K562 (cell line): ENCODE measurements around the gene CCDC34. TPM values are rescaled to one million over a fixed set of nuclear protein-coding genes. Genes with fewer than 3 reads are reported as not detected.

Experiments
- ATAC-seq: fragments of 200-7000 bp; cut with Tn5 transposase; 3 replicates; pipeline ENCODE4 v1.9.1; 2020; ENCODE audit warnings: moderate library complexity
- BruUV-seq: library from RNA; stranded (reverse); fragments of 400-500 nt; replicated peaks from 2 replicates; lab custom pipeline; 2021; lab: Mats Ljungman, UMichigan
- CTCF ChIA-PET: fragments of 300-600 bp; formaldehyde crosslinking; extraction: SDS; loops from one replicate; lab custom pipeline; 2021; ENCODE audit warnings: low intra/inter-chr PET ratio; lab: Yijun Ruan, JAX
- POLR2A ChIA-PET: fragments of 300-600, 350-650 bp; sonication (Branson Sonifier 250); formaldehyde crosslinking; extraction: SDS; loops from one replicate; lab custom pipeline; 2021; ENCODE audit warnings: antibody characterized with exemption, inconsistent platforms; lab: Yijun Ruan, JAX
- DNase-seq, 4 experiments: peaks; one replicate each; pipeline versions ENCODE4 v3.0.0 to v3.0.0-alpha.2; 2011 to 2018; ENCODE audit warnings: low spot score in 3 of 4, mixed read lengths in 3 of 4; ENCODE audit errors: extremely low read depth in 1 of 4
- FAIRE-seq: peaks from 2 replicates; lab custom pipeline; 2011; peaks lifted over from hg19 to GRCh38; lab: Jason Lieb, UNC
- H2AFZ ChIP-seq: 2 replicates; pipeline ENCODE4 v1.6.0; 2011; ENCODE audit warnings: low read depth, low read length, control low read depth, inconsistent platforms
- H3K27ac ChIP-seq: fragments of 200-600 bp; 3 replicates; pipeline ENCODE4 v1.8.0; 2011; ENCODE audit warnings: low read depth, mild to moderate bottlenecking, control low read depth, inconsistent platforms, low read length, moderate library complexity, mixed read lengths; ENCODE audit errors: extremely low read depth
- H3K27me3 ChIP-seq, 2 experiments: fragments of 300-600 bp in 1 of 2; 2 replicates in 1 of 2; 3 replicates in 1 of 2; pipeline versions ENCODE4 v1.6.0 to v1.8.0; 2011; ENCODE audit warnings: inconsistent platforms in 2 of 2, low read length in 2 of 2, mild to moderate bottlenecking in 1 of 2, mixed read lengths in 1 of 2, moderate library complexity in 1 of 2; ENCODE audit not compliant: control insufficient read depth in 2 of 2, insufficient read depth in 2 of 2
- H3K36me3 ChIP-seq: fragments of 300-600 bp; 3 replicates; pipeline ENCODE4 v1.8.0; 2011; ENCODE audit warnings: mild to moderate bottlenecking, low read length, inconsistent platforms; ENCODE audit not compliant: control insufficient read depth, insufficient read depth
- H3K4me1 ChIP-seq, 2 experiments: fragments of 200-600 bp in 1 of 2; replicated peaks in 1 of 2; 2 replicates in 1 of 2; 3 replicates in 1 of 2; pipeline versions ENCODE4 v1.5.1 to v1.8.0; 2011; ENCODE audit warnings: inconsistent platforms in 2 of 2, low read length in 2 of 2, mild to moderate bottlenecking in 1 of 2, mixed read lengths in 1 of 2, moderate library complexity in 1 of 2; ENCODE audit not compliant: control insufficient read depth in 2 of 2, insufficient read depth in 2 of 2
- H3K4me2 ChIP-seq: 2 replicates; pipeline ENCODE4 v1.6.1; 2011; ENCODE audit warnings: low read length, control low read depth, inconsistent platforms, mixed read lengths; ENCODE audit not compliant: insufficient read depth
- H3K4me3 ChIP-seq: fragments of 200-600 bp; sonication (generic), shearing (Covaris generic); 2 replicates; pipeline ENCODE4 v1.5.1; 2016; ENCODE audit warnings: control low read depth, inconsistent platforms
- H3K79me2 ChIP-seq: fragments of 200-600 bp; 3 replicates; pipeline ENCODE4 v1.8.0; 2011; ENCODE audit warnings: low read length, inconsistent platforms; ENCODE audit not compliant: control insufficient read depth, insufficient read depth
- H3K9ac ChIP-seq, 2 experiments: 2 replicates each; pipeline versions ENCODE4 v1.6.0 to v1.6.1; 2011; ENCODE audit warnings: low read depth in 2 of 2, low read length in 2 of 2, control low read depth in 1 of 2, inconsistent platforms in 1 of 2, mild to moderate bottlenecking in 1 of 2, mixed read lengths in 1 of 2; ENCODE audit not compliant: insufficient read depth in 1 of 2
- H3K9me1 ChIP-seq: one replicate; pipeline ENCODE4 v1.6.0; 2011; ENCODE audit warnings: inconsistent platforms, mild to moderate bottlenecking, low read length, moderate library complexity; ENCODE audit not compliant: control insufficient read depth, insufficient read depth
- H3K9me3 ChIP-seq: replicated peaks from 2 replicates; pipeline ENCODE4 v1.5.1; 2011; ENCODE audit warnings: low read depth, low read length, inconsistent platforms; ENCODE audit not compliant: control insufficient read depth, insufficient read depth
- H4K20me1 ChIP-seq: replicated peaks from 2 replicates; pipeline ENCODE4 v1.6.1; 2011; ENCODE audit warnings: low read length, inconsistent platforms, mixed read lengths; ENCODE audit not compliant: control insufficient read depth, insufficient read depth
- FOXK1 ChIP-seq: sonication (generic); formaldehyde crosslinking; IDR thresholded peaks from 2 replicates; pipeline ENCODE4 v1.8.0; 2022; ENCODE audit warnings: missing genetic modification reagents, mild to moderate bottlenecking, borderline replicate concordance
- HDAC6 ChIP-seq: IDR thresholded peaks from 2 replicates; pipeline ENCODE4 v1.6.1; 2012; ENCODE audit warnings: low read depth, mild to moderate bottlenecking, control low read depth, inconsistent platforms, low read length, moderate library complexity
- IRF2 ChIP-seq: sonication (generic); formaldehyde crosslinking; IDR thresholded peaks from 2 replicates; pipeline ENCODE4 v1.8.1; 2022; ENCODE audit warnings: mild to moderate bottlenecking, missing genetic modification reagents
- PHF21A ChIP-seq: fragments of 450-650 bp; IDR thresholded peaks from 2 replicates; pipeline ENCODE4 v1.6.1; 2017; ENCODE audit warnings: low read depth, borderline replicate concordance
- ZC3H8 ChIP-seq: fragments of 450-650 bp; IDR thresholded peaks from 2 replicates; pipeline ENCODE4 v1.6.1; 2017
- ZNF75A ChIP-seq: fragments of 450-650 bp; formaldehyde crosslinking; IDR thresholded peaks from 2 replicates; pipeline ENCODE4 v1.4.0; 2020; ENCODE audit warnings: mild to moderate bottlenecking
- WGBS: fragments of 100-300 bp; shearing (Covaris generic); methylation state at CpG from one replicate; pipeline ENCODE4 v1.1.6; 2016; ENCODE audit warnings: low coverage, mixed read lengths; ENCODE audit not compliant: insufficient coverage; ENCODE audit errors: missing lambda C conversion rate; 5-methylcytosine and 5-hydroxymethylcytosine counted together
- in situ Hi-C: fragments of 300-500 bp; cut with MboI; formaldehyde crosslinking; loops from 4 replicates; pipeline ENCODE4 v1.15.0; 2018; ENCODE audit warnings: inconsistent platforms, mixed read lengths
- intact Hi-C: fragments of 100-400 bp; cut with micrococcal nuclease; formaldehyde crosslinking; loops from 2 replicates; pipeline ENCODE4 v1.14.2; 2022
- polyA plus RNA-seq, 8 experiments: library from polyadenylated mRNA; depleted of rRNA in 4 of 8; stranded (reverse) in 5 of 8; unstranded in 3 of 8; fragments of >200 nt; fragmentation: Nextera tagmentation in 2 of 8; fragmentation: Illumina TruSeq in 1 of 8; extraction: Ambion mirVana in 2 of 8; extraction: Trizol in 1 of 8; gene quantifications; 2 replicates each; pipeline versions ENCODE4 v1.2.1 to v1.2.3, GENCODE V29; 2011 to 2014; ENCODE audit warnings: inconsistent platforms in 1 of 8, missing spikeins in 1 of 8
- total RNA-seq, 7 experiments: library from RNA; depleted of rRNA in 6 of 7; stranded (reverse); fragments of >200 nt in 6 of 7; fragmentation: Illumina TruSeq in 2 of 7; extraction: Trizol in 2 of 7; gene quantifications; 2 replicates each; pipeline versions ENCODE4 v1.2.1 to v1.2.3, GENCODE V29; 2011 to 2021; ENCODE audit warnings: low replicate concordance in 1 of 7
- TF ChIP-seq, protein P1 (sequence below), 2 experiments: fragments of 150-350 bp in 1 of 2; IDR thresholded peaks; 2 replicates each; pipeline ENCODE4 v1.6.1; 2012 to 2016; ENCODE audit warnings: low read depth in 2 of 2, low read length in 2 of 2, mild to moderate bottlenecking in 1 of 2, moderate library complexity in 1 of 2
- TF ChIP-seq, protein P2 (sequence below): sonication (generic); formaldehyde crosslinking; IDR thresholded peaks from 2 replicates; pipeline ENCODE4 v1.8.0; 2023; ENCODE audit warnings: mild to moderate bottlenecking, missing genetic modification reagents

The CCDC34 gene
- total and polyA plus RNA-seq, 9 of the 15 experiments (the other 6 are each of a cell fraction or from before 2014, with no cell fraction given): 6.2 to 42.0 (median 15.7) TPM

DNA sequence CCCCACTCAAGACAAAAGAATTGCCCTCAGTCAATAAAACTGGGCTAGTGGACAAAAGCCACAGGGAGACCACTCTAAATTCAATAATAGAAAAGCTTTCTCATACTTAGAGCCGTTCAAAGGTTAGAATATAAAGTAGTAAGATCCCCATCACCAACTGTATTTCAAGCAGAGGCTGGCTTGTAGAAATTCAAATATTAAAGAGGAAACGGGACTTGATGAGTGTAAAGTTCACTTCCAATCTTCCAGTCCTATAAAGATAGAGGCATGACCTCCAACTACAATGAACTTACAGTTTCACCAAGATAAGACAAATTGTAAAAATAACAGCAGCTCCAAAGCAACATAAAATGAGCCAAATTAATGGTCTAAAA lies 70.4 kb downstream of the CCDC34 start:
- FAIRE-seq: no peak
- Histone ChIP-seq H3K27ac (no peak overlapping the region), H3K4me2 (no peak overlapping the region), H2AFZ (no peak overlapping the region), H3K4me3 (no peak overlapping the region), H3K4me1 (no peaks in the 10 kb centered on the region), H3K9me1 (no peaks in the 10 kb centered on the region), H3K27me3 (no peaks in the 10 kb centered on the region), H4K20me1 (no peaks in the 10 kb centered on the region), H3K9ac (no peak overlapping the region), H3K36me3 (no peaks in the 10 kb centered on the region), H3K9me3 (peaks cover 10% of the 10 kb centered on the region; the same call in 1 of the 2 replicates), H3K79me2 (no peaks in the 10 kb centered on the region)
- 3% methylated on average over 2 of the region's 2 CpGs for WGBS
- DNase-seq: no peak
- intact Hi-C loops: loop anchor here (10.0 kb wide), 1 partner anchor 1008 kb away; no protein-coding TSS in a partner anchor
- in situ Hi-C loops: no loop called here
- ATAC-seq: no peak
- TF ChIP-seq, protein P1, sequence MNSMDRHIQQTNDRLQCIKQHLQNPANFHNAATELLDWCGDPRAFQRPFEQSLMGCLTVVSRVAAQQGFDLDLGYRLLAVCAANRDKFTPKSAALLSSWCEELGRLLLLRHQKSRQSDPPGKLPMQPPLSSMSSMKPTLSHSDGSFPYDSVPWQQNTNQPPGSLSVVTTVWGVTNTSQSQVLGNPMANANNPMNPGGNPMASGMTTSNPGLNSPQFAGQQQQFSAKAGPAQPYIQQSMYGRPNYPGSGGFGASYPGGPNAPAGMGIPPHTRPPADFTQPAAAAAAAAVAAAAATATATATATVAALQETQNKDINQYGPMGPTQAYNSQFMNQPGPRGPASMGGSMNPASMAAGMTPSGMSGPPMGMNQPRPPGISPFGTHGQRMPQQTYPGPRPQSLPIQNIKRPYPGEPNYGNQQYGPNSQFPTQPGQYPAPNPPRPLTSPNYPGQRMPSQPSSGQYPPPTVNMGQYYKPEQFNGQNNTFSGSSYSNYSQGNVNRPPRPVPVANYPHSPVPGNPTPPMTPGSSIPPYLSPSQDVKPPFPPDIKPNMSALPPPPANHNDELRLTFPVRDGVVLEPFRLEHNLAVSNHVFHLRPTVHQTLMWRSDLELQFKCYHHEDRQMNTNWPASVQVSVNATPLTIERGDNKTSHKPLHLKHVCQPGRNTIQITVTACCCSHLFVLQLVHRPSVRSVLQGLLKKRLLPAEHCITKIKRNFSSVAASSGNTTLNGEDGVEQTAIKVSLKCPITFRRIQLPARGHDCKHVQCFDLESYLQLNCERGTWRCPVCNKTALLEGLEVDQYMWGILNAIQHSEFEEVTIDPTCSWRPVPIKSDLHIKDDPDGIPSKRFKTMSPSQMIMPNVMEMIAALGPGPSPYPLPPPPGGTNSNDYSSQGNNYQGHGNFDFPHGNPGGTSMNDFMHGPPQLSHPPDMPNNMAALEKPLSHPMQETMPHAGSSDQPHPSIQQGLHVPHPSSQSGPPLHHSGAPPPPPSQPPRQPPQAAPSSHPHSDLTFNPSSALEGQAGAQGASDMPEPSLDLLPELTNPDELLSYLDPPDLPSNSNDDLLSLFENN (IDR thresholded peaks at IDR 0.05; ENCODE audit: low read depth in 2 of 2, low read length in 2 of 2): no peak
- TF ChIP-seq HDAC6: no peak
- TF ChIP-seq IRF2: no peak
- TF ChIP-seq, protein P2, sequence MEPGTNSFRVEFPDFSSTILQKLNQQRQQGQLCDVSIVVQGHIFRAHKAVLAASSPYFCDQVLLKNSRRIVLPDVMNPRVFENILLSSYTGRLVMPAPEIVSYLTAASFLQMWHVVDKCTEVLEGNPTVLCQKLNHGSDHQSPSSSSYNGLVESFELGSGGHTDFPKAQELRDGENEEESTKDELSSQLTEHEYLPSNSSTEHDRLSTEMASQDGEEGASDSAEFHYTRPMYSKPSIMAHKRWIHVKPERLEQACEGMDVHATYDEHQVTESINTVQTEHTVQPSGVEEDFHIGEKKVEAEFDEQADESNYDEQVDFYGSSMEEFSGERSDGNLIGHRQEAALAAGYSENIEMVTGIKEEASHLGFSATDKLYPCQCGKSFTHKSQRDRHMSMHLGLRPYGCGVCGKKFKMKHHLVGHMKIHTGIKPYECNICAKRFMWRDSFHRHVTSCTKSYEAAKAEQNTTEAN (CRISPR knock-in tag): no peak
- TF ChIP-seq ZNF75A (CRISPR knock-in tag): no peak
- no peak for TF ChIP-seq ZC3H8
- TF ChIP-seq FOXK1: no peak
- TF ChIP-seq PHF21A: no peak
- ChIA-PET POLR2A (interaction anchor here (1.5 kb wide), 1 partner anchor 10 kb away, joined by 5 read pairs; no protein-coding TSS in a partner anchor), CTCF (no interaction called here)
- no TSS peak for BruUV-seq
